HG03039 (cell line): ENCODE data around the gene BNC2.

Experiments used
- ATAC-seq: cut with Tn5 transposase; IDR thresholded peaks from one replicate; pipeline ENCODE4 v1.9.1; 2021; ENCODE audit warnings: mild to moderate bottlenecking, moderate library complexity; ENCODE audit not compliant: unreplicated experiment

BNC2 gene

DNA sequence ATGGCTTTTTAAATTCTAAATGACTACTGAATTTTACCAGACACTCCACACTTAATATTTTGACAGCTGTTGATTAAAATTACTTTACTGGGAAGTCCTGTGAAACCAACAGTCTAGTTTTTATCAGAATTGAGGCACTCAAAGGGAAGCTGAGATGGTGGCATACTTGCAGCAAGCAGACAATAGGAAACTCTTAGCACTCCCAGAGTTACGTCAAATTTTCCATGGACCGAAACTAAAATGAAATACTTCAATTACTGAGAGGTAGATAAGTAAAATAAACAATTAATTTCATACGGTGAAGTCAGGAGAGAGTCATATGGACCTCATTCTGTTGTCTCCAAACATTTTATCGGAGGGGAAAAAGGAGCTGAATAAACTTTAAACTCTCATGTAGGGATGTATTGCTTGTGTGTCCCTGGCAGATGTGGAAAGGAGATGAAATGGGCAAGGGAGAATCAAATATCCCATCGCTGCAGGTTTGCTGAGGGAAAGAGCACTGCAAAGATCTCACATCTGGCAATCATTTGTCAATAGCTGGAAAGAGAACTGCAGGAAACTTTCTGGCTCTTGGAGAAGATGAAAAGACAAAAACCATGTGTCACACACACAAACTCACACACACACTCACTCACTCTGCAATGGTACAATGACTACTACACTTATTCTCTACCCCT lies 189.4 kb downstream of the BNC2 start:
- no peak for ATAC-seq

DNA sequence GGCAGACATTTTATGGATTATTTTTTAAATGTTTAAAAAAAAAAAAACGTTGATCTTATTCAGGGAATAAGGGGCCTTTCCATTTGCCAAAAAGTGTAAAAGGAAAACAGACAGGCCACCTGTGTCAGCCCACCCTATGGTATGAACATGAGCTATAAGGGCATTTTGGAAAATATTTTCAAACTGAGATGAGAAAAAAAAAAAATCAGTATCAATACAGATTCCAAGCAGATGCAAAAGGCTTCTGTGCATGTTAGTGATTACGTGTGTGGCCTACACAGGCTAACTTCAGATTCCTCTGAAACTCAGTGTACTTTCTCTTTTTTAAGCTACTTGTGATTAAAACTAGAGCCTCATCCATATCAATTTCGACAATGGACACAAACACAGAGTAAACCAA lies 189.9 kb downstream of the BNC2 start:
- no peak for ATAC-seq

DNA sequence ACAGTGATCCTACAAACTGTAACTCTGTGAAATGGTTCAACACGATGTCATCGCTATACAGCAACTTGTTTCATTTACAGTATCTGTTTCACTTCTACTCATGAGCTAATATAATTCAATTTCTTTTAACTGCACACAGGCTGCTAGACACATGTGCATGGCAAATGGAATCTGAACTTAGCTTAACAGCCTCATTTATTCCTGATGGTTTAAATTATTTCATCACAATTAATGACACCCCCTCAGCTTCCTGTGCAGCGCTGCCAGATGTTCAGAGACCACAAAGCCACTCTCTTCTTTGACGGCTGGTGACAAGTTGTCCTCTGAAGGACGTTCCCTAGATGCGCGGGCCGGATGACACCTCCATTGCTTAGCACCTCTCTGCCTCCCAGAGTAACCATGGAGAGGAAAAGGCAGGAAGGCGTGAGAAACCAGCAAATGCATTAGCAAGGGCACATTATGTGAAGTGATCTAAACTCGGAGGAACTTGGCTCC lies 191.1 kb downstream of the BNC2 start:
- no peak for ATAC-seq

DNA sequence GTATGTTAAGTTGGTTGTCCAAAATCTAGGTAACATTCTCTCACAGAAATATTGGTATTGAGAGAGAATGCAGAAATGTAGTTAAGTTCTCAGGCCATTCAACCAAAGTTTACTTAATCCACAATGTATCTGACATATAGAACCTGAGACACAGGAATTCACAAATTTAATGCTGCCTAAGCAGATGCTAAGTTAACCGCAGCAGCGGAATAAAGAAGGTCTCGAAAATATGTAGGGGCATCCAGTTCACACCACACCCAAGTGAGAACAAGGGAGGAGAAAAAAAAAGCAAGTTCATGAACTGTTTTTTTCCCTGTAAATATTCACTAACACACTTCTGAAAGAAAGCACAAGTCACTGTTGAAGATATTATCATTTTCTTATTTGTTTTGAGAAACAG lies 194.0 kb downstream of the BNC2 start:
- no peak for ATAC-seq

DNA sequence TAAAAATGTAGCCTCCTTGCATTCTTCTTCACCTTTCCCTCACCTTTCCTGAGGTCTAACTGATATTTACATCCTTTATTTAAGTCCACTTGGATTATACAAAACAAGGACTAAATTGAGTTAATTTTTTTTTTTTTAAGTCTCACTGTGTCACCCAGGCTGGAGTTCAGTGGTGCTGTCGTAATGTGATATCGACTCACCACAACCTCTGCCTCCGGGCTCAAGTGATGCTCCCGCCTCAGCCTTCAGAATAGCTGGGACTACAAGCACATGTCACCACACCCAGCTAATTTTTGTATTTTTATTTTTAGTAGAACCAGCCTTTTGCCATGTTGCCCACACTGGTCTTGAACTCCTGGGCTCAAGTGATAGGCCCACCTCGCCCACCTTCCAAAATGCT lies 195.3 kb downstream of the BNC2 start:
- ATAC-seq, result no peak

DNA sequence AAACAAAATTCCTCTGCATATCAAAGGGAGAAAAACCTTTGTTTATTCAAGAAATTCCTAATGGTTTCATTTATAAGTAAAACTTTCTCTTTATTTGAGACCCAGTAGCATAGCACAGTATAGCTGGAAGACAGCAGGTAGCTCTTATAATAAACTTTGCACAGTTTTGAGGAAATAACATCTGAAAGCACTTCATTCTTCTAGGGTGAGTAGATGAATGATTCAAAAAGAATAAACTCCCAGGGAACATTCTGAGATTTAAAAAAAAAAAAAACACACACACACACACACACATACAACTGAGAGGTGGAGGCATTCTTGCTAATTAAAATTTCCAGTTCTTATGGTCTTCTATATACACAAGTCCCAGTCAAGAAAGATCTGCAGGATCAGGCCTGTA lies 197.3 kb downstream of the BNC2 start:
- ATAC-seq, result no peak

DNA sequence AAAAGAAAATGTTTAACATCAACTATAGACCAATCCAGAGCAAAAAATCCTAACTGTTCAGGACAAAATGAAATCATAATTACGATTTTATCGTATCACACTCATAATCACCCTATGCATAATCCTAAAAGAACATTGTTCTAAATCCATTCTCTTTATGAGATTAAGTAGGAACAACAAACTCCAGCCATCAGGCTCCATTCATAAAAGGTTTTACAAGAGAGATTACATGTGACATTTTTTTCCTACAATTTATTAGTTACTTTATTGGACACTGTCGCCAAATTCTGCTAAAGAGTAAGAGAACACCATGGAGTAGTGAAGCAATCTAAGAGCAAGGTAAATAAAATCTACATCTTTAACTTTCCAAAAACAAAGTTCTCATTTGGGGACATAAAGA lies 198.0 kb downstream of the BNC2 start:
- ATAC-seq, result no peak

DNA sequence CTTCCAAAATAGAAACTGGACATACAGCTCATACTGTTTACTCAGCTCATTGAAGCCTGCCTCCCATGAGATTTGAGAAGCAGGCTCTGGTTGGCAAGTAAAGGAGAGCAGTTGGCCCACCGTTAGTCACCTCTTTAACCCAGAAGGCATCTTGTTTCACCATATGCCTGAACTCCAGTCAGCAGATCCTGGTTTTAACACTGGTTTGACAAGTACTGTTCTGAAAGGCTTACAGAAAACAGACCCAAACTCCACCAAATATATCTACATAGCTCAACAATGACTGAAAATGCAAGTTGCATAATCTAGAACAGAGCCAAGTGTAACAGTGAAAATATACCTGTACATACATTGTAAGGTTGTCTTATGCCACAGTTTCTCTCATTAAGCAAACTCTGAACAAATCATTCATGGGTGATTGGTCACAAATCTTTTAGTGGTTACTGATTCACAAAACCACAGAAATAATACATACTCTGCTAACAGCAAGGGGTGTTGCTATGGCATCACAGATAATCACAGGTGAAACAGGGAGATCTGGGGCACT lies 198.8 kb downstream of the BNC2 start:
- ATAC-seq, result no peak

DNA sequence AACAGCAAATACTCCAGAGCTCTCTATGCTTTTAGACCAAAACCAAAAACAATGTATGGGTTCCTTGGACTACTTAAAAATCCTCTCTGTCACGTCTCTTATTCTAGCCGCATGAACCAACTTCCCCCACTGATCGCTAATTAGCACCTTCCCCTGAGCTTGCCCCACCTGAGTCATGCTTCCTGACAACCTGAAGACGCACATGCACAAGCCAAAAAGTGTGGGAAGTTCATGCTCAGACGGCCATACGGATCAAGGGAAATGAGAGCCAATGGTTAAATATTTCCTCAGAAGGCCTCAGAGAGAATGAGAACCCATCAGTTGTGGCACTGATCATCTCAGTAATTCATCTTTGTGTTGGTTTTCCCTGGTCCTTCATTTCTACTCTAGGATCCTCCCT lies 199.7 kb downstream of the BNC2 start:
- no peak for ATAC-seq

DNA sequence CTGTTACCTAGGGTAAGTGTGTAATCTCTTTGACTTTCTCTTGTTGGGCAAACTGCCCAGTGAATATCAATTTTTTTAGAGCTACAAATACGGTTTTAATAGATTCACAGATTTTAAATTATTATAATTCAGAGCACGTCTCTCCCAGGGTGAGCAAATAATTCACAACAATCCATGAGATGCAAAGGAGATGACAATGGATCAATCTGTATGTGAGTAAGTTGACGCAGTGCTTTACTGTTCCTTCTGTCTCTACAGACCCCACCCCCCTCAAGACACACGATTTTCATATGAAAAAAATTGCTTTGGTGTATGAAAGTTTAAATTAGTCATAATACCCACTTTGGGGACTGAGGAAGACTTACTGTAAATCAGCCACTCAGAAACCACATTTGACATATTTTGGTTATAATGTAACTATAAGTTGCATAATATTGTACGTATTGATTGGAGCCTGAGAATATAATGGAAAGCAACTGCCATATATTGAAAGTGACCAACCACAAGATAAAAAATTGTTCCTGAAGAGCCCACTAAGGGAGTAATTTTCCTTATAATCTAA lies 201.7 kb downstream of the BNC2 start:
- ATAC-seq, result no peak

DNA sequence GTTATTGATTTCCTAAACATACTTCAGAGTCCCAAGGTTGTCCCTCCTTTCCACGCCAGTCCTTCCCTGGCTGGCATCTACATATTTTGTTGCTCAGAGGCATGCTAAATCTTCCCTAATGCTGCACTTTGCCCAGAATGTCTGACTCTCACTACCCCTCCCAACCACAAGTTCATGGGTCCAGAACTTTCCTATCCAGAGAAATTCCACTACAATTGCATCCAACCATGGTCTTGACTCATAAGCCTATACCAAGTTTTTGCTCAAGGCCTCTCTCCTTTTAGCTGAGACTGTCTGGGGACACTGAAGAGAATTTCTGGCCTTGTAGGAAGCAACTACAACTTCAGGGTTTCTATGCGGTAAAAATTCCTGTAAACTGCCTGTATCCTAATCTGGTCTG lies 206.3 kb downstream of the BNC2 start:
- no peak for ATAC-seq

DNA sequence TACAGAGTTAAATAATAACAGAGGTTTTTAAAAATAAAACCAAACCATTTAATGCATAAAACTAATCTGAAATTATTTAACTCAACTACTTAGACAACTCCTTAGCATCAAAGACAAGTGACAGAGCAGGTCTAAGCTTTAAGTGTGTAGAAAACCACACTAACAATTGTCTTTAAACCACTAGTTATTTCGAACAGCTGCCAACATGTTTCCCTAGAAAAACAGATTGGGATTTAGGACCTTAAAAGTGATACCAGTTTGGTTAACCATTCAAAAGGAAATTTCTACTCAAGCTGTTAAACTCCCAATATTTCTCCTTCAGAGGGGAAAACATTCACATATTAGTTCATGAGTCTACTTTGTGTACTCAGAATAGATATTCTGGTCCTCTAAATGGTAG lies 208.7 kb downstream of the BNC2 start:
- no peak for ATAC-seq

DNA sequence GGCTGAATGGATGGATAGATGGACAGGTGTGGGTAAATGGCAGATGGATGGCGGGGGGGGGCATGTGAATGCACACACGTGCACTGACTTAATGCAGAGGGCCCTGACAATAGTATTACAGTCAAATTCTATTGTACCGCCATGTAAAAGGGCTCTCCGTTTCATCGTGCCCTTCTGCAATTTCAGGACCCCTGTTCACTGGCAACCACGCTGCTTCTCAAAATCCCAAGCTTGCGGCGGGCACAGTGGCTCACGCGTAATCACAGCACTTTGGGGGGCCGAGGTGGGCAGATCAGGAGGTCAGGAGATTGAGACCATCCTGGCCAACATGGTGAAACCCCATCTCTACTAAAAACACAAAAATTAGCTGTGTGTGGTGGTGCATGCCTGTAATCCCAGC lies 211.4 kb downstream of the BNC2 start:
- no peak for ATAC-seq

DNA sequence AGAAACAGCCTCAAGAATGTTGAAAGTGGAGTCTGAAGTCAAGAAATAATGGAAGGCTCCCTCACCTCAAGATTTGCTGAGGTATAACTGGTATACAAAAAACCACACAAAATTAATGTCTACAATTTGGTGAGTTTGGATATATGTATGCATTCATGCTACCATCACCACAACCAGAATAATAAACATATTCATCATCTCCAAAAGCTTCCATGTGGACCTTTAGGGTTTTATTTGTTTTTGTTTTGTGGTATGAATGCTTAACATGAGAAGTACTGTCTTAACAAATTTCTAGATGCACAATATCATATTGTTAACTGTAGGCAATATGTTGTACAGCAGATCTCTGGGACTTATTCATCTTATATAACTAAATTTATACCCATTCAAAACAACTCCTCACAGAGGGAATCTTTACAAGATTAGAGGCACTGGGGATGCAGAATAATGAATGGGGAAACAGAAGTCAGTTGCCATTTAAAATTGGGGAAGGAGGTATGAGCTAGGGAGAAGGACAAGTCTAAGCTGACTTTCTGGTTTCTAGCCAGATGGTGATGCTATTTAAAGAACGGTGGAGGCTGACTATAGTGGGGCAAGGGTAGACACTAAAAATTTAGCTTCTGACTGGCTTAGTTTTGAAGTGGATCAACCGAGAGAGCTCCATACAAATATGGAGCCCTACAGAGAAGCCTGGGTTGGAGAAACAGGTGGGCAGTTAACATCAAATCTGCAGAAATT lies 213.9 kb downstream of the BNC2 start:
- ATAC-seq, result no peak

DNA sequence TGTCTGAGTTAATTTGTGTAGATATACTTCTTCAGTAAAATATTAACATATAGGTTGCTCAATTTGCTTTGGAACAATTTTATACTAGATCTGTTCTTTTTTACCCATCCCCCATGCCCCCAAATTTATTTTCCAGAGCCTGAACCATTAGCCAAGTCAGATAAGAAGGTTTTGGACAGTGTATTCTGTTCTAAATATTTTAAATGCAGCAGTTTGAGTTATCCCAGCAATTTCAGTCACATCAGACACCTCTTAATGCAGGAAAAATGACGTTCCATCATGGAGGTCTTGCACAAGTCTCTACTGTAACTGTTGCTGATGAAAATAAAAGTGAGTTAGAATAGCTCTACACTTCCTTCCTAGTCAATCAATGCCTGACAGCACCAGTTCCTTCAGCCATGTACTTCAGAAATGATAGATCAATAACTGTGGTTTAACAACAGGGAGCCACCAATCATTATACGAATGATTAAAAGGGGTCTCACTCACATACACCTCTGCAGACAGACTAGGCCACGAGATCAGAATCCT lies 215.8 kb downstream of the BNC2 start:
- no peak for ATAC-seq

DNA sequence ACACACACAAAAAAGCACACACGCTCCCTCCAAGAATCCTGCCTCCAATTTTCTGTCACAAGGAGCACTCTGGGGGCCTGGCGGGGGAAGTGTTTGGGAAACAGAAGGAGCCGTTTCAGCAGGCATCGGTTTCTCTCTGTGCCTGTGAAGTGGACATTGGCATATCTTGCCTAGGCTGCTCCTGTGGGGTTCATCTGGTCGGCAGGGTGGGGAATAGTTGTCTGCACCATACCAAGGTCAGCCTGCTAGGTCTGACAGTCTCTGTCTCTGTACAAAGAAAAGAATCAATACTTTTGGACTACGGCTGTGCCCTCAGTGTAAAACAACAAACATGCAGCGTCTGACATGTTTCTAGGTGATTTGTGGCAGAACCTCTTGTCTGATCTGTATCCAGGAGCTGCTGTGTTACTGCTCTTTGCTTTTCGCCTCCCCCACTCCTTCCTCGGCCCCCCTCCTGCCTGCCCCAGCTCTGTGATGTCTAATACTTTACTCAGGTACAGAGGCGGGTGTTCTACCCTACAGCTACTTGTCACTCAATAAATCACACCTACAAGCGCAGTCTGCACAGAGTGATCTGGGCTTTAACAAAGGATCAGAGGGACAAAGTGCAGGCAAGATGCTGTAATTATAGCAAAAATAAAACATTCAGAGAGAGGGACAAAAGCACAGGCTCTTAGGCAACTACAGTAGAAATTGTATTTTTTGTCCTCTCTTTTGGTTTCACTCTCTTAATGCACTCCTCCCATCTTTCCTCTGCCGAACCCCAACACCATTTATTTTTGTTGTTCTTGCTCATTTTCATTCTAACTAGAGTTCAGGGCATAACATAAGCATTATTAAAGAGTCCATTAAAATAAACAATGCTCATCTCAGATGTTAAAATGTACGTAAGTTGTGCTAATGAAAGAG lies 216.7 kb downstream of the BNC2 start:
- ATAC-seq, result no peak

DNA sequence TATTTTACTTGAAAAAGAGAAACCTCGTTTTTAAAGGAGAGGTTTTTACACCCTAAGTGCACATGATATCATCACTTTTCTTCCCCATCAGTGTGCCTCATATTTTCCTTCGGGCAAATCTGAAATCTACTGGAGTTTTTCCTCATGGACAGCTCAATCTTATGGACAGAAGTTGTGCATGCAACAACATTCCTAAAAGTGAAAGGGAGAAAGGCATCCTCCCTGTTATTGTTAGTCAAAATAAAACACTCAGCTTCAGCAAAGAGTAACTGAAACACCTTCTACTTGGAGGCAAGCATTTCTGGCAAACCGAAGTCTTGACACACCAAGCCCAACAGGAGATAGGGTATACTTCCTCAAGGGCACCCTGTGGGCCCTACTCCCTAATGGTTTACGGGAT lies 217.9 kb downstream of the BNC2 start:
- no peak for ATAC-seq

DNA sequence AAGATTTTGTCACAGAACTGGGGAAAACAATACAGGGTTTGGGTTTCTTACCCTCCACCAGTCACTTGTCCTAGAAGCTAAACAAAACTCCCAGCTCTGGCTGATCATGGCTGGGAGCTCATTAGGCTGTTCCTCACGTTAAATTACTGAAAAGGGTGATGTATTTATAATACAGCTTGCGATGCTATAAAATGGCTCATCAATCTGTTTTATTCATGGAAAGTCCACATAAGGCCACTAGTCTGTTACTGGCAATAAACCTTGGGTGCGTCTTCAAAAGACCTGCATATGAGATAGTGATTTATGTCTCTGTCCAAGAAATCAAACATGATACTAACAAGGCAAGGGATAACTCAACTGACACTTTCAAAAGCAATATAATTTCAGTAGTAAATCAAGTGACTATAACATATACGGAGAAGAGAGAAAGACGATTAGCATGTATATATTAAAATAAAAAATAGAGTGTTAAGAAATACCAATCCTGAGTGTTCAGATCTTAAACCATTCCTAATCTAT lies 219.0 kb downstream of the BNC2 start:
- ATAC-seq, result no peak

DNA sequence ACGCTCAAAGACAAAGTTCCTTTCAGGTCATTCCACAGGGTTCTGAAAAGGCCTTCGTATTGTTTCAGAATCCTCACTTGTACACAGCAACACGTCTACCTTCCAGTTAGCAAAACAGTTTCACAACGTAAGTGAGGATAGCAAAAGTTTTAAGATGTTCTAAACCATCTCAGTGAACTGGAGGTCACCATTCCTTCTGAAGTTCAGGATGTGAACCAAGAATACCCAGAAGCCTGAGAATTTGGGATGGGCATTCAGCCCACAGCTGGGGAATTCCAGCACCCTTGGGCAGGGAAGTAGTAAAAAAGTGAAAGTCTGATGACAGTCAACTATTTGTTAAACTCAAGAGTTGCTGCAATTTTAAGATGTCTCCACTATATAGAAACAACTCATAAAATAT lies 224.5 kb downstream of the BNC2 start:
- no peak for ATAC-seq

DNA sequence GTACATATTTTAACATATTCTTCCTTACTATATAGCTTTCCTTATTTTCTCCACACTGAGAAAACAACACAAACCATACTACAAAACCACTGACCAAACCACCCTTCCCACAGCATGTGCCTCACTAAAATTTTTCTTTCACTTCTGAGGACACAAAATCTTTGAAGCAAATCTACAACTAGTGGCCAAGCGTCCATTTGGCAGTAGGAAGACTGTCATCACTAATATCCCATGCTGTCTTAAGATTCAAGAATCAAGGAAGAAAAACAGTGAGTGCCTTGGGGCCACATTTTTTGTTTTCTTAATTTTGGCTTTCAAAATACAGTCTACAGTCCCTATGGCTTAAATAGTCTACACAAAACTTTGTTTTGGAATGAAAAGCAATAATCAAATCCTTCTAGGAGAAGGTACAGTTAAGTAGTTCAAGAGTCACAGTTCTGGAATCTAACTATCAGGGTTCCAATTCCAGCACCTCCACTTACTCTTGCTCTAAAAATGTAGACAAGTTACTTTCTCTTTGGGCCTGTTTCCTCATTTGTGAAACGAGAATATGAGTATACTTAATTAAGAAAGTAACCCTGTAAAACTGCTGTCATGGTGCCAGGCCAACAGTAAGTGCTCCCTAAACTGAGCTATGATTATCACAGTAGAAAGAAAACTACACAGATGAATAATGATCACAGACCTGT lies 227.9 kb downstream of the BNC2 start:
- ATAC-seq, result no peak
